ENCODE results near the gene CDK5RAP3. TPM values are rescaled to one million over a fixed set of nuclear protein-coding genes. Genes with fewer than 3 reads are reported as not detected.

CDK5RAP3 gene
- total and polyA plus RNA-seq, 2 of the 13 experiments (the other 11 are each of a cell fraction or from before 2014, with no cell fraction given), result 128 to 154 TPM

DNA sequence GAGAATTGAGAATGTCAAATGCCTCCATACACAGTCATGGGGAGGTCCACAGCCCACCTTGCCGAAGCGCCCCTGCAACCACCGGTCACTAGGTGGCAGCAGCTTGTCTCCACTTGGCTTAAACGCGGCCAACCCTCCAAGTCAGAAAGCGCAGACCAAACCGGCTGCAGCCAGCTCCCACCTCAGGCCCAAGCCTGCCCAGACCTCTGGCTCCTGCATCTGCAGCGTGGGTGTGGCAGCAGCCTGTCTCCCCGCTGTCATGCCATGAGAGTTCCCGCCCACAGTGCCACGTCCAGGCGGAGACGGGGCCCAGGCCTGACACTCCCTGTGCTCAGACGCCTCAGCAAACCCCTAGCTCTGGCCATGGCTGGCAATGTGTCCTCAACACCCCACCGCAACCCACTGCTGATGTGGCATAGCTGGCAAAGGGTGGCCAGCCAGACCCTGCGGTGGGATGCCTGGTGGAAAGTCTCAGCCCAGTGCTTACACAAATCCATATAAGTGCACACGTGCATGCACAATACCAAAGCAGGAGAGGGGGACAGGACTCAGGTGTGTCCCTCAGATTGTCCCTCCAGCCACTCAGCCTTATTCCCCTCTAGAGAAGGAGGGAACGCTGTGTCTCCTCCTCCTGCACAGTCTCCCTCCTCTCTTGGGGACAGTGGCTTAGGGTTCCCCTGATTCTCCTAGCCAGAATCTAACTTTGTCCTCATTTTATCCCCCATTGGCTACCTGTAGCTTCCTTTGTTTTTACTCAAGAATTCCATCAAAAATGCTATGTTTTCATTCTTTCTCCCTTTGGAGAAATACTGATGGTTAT, 55.8 kb downstream of the CDK5RAP3 start (continued):
- TF ChIP-seq BCL6 (CRISPR knock-in tag; IDR thresholded peaks at IDR 0.05), result 0 out of 2 replicates have a peak, but pooled peaks have one; percentile 18
- TF ChIP-seq TBL1XR1 (IDR thresholded peaks at IDR 0.05; ENCODE audit: borderline replicate concordance, low read length, partially characterized antibody), result no peak
- TF ChIP-seq ZNF761 (CRISPR knock-in tag; conservative IDR thresholded peaks at IDR 0.05), result no peak
- TF ChIP-seq, protein P1, sequence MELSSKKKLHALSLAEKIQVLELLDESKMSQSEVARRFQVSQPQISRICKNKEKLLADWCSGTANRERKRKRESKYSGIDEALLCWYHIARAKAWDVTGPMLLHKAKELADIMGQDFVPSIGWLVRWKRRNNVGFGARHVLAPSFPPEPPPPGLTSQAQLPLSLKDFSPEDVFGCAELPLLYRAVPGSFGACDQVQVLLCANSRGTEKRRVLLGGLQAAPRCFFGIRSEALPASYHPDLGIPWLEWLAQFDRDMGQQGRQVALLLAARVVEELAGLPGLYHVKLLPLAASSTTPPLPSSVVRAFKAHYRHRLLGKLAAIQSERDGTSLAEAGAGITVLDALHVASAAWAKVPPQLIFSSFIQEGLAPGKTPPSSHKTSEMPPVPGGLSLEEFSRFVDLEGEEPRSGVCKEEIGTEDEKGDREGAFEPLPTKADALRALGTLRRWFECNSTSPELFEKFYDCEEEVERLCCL (CRISPR knock-in tag; IDR thresholded peaks at IDR 0.05; ENCODE audit: borderline replicate concordance), result no peak
- no peak for TF ChIP-seq ZFYVE20 (CRISPR knock-in tag; IDR thresholded peaks at IDR 0.05; ENCODE audit: borderline replicate concordance, low read depth)
- TF ChIP-seq AKAP8 (CRISPR knock-in tag; IDR thresholded peaks at IDR 0.05), result peak; percentile 75; the same call in 1 of the 2 replicates
- TF ChIP-seq, protein P2, sequence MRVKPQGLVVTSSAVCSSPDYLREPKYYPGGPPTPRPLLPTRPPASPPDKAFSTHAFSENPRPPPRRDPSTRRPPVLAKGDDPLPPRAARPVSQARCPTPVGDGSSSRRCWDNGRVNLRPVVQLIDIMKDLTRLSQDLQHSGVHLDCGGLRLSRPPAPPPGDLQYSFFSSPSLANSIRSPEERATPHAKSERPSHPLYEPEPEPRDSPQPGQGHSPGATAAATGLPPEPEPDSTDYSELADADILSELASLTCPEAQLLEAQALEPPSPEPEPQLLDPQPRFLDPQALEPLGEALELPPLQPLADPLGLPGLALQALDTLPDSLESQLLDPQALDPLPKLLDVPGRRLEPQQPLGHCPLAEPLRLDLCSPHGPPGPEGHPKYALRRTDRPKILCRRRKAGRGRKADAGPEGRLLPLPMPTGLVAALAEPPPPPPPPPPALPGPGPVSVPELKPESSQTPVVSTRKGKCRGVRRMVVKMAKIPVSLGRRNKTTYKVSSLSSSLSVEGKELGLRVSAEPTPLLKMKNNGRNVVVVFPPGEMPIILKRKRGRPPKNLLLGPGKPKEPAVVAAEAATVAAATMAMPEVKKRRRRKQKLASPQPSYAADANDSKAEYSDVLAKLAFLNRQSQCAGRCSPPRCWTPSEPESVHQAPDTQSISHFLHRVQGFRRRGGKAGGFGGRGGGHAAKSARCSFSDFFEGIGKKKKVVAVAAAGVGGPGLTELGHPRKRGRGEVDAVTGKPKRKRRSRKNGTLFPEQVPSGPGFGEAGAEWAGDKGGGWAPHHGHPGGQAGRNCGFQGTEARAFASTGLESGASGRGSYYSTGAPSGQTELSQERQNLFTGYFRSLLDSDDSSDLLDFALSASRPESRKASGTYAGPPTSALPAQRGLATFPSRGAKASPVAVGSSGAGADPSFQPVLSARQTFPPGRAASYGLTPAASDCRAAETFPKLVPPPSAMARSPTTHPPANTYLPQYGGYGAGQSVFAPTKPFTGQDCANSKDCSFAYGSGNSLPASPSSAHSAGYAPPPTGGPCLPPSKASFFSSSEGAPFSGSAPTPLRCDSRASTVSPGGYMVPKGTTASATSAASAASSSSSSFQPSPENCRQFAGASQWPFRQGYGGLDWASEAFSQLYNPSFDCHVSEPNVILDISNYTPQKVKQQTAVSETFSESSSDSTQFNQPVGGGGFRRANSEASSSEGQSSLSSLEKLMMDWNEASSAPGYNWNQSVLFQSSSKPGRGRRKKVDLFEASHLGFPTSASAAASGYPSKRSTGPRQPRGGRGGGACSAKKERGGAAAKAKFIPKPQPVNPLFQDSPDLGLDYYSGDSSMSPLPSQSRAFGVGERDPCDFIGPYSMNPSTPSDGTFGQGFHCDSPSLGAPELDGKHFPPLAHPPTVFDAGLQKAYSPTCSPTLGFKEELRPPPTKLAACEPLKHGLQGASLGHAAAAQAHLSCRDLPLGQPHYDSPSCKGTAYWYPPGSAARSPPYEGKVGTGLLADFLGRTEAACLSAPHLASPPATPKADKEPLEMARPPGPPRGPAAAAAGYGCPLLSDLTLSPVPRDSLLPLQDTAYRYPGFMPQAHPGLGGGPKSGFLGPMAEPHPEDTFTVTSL (CRISPR knock-in tag; IDR thresholded peaks at IDR 0.05; ENCODE audit: borderline replicate concordance), result no peak
- TF ChIP-seq ZNF563 (CRISPR knock-in tag; IDR thresholded peaks at IDR 0.05), result 0 out of 2 replicates have a peak, but pooled peaks have one; percentile 15
- TF ChIP-seq, protein P3, sequence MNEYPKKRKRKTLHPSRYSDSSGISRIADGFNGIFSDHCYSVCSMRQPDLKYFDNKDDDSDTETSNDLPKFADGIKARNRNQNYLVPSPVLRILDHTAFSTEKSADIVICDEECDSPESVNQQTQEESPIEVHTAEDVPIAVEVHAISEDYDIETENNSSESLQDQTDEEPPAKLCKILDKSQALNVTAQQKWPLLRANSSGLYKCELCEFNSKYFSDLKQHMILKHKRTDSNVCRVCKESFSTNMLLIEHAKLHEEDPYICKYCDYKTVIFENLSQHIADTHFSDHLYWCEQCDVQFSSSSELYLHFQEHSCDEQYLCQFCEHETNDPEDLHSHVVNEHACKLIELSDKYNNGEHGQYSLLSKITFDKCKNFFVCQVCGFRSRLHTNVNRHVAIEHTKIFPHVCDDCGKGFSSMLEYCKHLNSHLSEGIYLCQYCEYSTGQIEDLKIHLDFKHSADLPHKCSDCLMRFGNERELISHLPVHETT (CRISPR knock-in tag; conservative IDR thresholded peaks at IDR 0.05), result 0 out of 2 replicates have a peak, but pooled peaks have one; percentile 35
- peak; percentile 56; the same call in 1 of the 2 replicates for TF ChIP-seq ZNF143 (CRISPR knock-in tag; IDR thresholded peaks at IDR 0.05)
- TF ChIP-seq BHLHE40 (IDR thresholded peaks at IDR 0.05; ENCODE audit: low read length), result peak; percentile 53; the same call in 1 of the 2 replicates
- no peak for TF ChIP-seq MTF1 (CRISPR knock-in tag; IDR thresholded peaks at IDR 0.05)
- TF ChIP-seq, protein P4, sequence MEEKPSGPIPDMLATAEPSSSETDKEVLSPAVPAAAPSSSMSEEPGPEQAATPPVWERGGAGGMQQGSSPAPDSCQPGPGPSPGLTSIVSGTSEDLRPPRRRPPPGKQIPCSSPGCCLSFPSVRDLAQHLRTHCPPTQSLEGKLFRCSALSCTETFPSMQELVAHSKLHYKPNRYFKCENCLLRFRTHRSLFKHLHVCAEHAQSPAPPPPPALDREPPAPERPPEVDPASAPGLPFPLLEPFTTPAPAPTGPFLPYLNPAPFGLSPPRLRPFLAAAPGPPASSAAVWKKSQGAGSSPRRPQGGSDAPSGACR (CRISPR knock-in tag; IDR thresholded peaks at IDR 0.05), result no peak
- TF ChIP-seq MATR3 (CRISPR knock-in tag; IDR thresholded peaks at IDR 0.05), result no peak
- no peak for TF ChIP-seq ZNF136 (CRISPR knock-in tag; IDR thresholded peaks at IDR 0.05; ENCODE audit: low read depth)
- TF ChIP-seq ZNF709 (CRISPR knock-in tag; IDR thresholded peaks at IDR 0.05), result no peak
- no peak for TF ChIP-seq ZFP90 (CRISPR knock-in tag; IDR thresholded peaks at IDR 0.05; ENCODE audit: borderline replicate concordance)
- no peak for TF ChIP-seq RFX3 (CRISPR knock-in tag; IDR thresholded peaks at IDR 0.05)
- TF ChIP-seq GATAD1 (CRISPR knock-in tag; IDR thresholded peaks at IDR 0.05), result 0 out of 2 replicates have a peak, but pooled peaks have one; percentile 54
- no peak for TF ChIP-seq ZNF766 (CRISPR knock-in tag; IDR thresholded peaks at IDR 0.05; ENCODE audit: borderline replicate concordance)
- TF ChIP-seq ZSCAN12 (CRISPR knock-in tag; IDR thresholded peaks at IDR 0.05), result no peak
